ENCODE measurements around the gene DICER1.

The DICER1 gene

DNA sequence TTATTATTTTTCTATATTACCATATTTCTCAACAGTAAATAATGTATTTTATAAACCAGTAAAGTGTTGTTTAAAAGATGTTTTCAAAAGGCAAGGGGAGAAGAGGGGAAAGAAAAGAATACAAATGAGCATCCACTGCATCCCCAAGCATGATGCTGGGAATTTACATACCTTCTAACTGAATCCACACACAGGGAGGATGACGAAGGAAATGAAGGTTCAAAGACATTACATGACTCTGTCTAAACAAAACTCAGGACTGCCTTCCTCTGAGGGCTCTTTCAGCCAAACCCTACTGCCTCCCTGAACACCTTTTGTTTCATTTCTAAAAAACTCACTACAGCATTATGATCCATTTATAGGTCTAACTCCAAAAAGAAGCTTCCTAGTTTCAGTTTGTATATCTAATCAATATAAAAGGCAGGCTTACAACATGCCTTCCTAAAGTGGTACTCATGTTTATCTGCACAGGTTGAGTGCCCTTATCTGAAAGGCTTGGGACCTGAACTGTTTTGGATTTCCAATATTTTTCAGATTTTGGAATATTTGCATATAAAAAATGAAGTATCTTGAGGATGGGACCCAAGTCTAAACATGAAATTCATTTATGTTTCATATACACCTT is 30.3 kb downstream of the DICER1 start:
- TF ChIP-seq, protein P1, sequence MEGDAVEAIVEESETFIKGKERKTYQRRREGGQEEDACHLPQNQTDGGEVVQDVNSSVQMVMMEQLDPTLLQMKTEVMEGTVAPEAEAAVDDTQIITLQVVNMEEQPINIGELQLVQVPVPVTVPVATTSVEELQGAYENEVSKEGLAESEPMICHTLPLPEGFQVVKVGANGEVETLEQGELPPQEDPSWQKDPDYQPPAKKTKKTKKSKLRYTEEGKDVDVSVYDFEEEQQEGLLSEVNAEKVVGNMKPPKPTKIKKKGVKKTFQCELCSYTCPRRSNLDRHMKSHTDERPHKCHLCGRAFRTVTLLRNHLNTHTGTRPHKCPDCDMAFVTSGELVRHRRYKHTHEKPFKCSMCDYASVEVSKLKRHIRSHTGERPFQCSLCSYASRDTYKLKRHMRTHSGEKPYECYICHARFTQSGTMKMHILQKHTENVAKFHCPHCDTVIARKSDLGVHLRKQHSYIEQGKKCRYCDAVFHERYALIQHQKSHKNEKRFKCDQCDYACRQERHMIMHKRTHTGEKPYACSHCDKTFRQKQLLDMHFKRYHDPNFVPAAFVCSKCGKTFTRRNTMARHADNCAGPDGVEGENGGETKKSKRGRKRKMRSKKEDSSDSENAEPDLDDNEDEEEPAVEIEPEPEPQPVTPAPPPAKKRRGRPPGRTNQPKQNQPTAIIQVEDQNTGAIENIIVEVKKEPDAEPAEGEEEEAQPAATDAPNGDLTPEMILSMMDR (IDR thresholded peaks at IDR 0.05; ENCODE audit: low read depth, low read length, missing control alignments): no peak
- no peak overlapping the region for H3K4me3 ChIP-seq (replicated peaks; ENCODE audit: low read depth, low read length)
- no peak for DNase-seq (ENCODE audit: extremely low read depth, low read depth)

DNA sequence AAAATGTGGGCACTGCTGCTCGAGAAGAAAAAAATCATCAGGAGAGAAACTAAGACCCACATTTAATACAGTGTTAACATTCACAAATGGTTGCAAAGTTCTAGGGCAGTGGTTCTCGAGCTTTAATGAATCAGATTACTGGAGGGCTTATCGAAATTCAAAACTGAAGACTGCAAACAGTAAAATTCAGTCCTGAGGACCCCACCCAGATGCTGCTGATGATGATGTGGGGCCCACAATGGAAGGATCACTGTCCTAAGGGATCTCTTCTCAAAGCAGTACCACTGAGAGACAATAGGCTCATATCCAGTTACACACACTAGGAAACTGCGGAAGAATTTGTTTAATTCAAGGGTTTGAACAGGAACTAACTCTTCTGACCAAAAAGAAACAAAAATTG is 31.4 kb downstream of the DICER1 start:
- TF ChIP-seq, protein P1 (IDR thresholded peaks at IDR 0.05; ENCODE audit: low read depth, low read length, missing control alignments): no peak
- DNase-seq (ENCODE audit: extremely low read depth, low read depth): no peak
- H3K4me3 ChIP-seq (replicated peaks; ENCODE audit: low read depth, low read length): no peak overlapping the region

DNA sequence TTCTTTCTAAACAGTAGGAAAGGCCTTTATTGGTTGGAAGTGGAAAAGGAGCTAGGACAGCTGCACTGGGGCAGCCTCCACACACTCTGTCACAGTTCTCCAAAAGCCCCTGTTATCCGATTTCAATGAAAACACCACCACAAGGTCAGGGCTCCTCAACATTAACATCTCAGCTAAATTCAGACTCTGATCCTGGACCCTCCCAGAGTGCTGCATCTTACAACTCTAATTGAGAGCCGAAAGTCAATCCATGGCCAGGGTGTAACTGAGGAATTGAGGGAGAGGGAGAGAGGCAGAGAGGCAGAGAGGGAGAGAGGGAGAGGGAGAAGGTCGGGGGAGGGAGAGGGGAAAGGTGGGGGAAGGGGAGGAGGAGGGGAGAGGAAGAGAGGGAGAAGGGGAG is 32.1 kb downstream of the DICER1 start:
- DNase-seq (ENCODE audit: extremely low read depth, low read depth): no peak
- no peak overlapping the region for H3K4me3 ChIP-seq (replicated peaks; ENCODE audit: low read depth, low read length)
- TF ChIP-seq, protein P1 (IDR thresholded peaks at IDR 0.05; ENCODE audit: low read depth, low read length, missing control alignments): no peak

DNA sequence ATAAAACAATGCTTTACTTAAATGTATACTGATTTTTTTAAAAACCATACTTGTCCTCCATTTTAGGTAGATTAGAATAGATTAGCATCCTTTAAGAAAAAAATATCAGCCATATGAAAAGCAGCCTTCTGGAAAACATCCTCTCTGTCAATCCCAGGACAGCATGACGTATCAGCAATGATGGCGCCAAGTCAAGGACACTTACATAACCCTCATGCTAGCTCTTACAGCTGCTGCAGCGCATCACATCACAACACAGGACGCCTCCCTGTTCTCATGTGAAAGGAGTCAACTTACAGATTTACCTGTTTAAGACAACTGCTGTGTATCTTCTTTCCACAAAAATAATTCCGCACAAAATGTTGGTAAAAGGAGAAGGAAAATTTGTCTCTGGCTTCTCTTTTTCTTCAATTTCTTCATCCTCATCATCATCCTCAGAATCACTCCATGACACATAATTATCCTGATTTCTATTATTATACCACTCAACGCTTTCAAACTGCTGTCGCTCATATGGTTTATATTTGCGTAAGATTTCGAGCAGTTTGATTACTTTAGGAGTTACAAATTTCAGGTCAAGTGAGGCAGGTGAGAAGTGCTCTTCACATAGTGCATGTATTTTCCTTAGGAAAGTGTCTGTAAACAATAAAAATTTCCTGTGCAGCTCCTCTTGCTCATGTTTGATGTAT is 33.3 kb downstream of the DICER1 start:
- no peak overlapping the region for H3K4me3 ChIP-seq (replicated peaks; ENCODE audit: low read depth, low read length)
- DNase-seq (ENCODE audit: extremely low read depth, low read depth): no peak
- TF ChIP-seq, protein P1 (IDR thresholded peaks at IDR 0.05; ENCODE audit: low read depth, low read length, missing control alignments): no peak

DNA sequence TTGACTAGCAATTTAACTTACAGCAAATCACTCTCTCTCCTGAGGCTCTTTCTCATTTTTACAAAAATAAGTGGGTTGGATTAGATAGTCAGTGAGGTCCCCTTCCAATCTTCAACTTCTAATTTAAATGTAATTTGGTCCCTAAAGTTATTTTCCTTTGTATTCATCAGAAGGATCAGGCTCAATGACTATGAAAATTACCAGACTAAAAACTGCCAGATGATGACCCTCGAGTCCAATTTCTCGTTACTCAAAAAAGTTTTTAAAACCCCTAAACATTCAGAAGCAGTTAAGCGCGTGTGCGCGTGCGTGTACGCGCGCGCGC is 34.7 kb downstream of the DICER1 start:
- no peak for DNase-seq (ENCODE audit: extremely low read depth, low read depth)
- TF ChIP-seq, protein P1 (IDR thresholded peaks at IDR 0.05; ENCODE audit: low read depth, low read length, missing control alignments): no peak
- H3K4me3 ChIP-seq (replicated peaks; ENCODE audit: low read depth, low read length): no peak overlapping the region

DNA sequence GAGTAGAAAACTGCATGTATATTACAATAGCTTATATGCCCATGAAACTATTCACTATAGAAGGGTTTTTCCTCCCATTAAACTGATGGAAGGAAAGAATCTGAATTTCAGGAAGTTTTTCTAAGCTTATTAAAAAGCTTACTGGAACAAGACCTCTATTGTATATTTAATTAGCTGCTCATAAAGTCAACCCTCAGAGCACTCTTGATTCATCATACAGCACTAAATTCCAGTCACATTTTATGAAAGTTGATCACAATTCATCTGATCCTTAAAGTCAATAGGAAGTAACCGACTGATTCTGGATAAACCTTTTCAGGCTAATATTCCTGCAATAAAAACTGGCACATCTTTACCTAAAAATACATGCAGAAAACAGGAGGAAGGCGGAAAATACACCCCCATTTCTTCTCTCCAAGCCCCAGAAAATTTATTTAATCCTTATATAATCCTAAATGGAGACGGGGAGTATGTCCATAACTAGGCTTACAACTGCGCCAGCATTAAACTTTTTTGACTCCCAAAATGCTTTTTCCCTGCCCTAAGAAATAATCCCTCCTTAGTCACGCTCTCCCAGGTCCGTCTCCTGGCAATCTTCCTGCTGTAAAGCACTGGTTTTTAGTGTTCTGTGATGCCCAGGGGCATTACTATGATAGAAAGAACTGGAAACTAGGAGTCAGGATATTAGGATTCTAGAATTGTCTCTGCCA is 35.3 kb downstream of the DICER1 start:
- H3K4me3 ChIP-seq (replicated peaks; ENCODE audit: low read depth, low read length): no peak overlapping the region

More for the DNA sequence above, 35.3 kb downstream of the DICER1 start:
- DNase-seq (ENCODE audit: extremely low read depth, low read depth): no peak
- TF ChIP-seq, protein P1 (IDR thresholded peaks at IDR 0.05; ENCODE audit: low read depth, low read length, missing control alignments): no peak
